SK-N-SH treated with all-trans-retinoic acid at 6 μM for 48 hours (cell line): ENCODE data around the gene PXYLP1.

Source experiments
- ATAC-seq: fragments of 200-7000 bp; cut with Tn5 transposase; 3 replicates; pipeline ENCODE4 v1.9.1; 2020; ENCODE audit warnings: mild to moderate bottlenecking, moderate library complexity
- ARNTL ChIP-seq: fragments of 450-650 bp; formaldehyde crosslinking; IDR thresholded peaks from 2 replicates; pipeline ENCODE4 v1.5.0; 2020; ENCODE audit warnings: low read depth, mild to moderate bottlenecking, moderate library complexity, borderline replicate concordance
- BACH2 ChIP-seq: fragments of 250-450 bp; sonication (Bioruptor Pico); IDR thresholded peaks from 2 replicates; pipeline ENCODE4 v1.9.0; 2021; ENCODE audit warnings: mild to moderate bottlenecking, borderline replicate concordance
- CSDC2 ChIP-seq: fragments of 250-450 bp; sonication (Bioruptor Pico); IDR thresholded peaks from 2 replicates; pipeline ENCODE4 v1.5.0; 2020; ENCODE audit warnings: mild to moderate bottlenecking, moderate library complexity
- ESRRG ChIP-seq: fragments of 250-450 bp; sonication (Bioruptor Pico); IDR thresholded peaks from 2 replicates; pipeline ENCODE4 v1.6.1; 2021; ENCODE audit warnings: mild to moderate bottlenecking
- GLIS3 ChIP-seq: fragments of 250-450 bp; sonication (Bioruptor Pico); IDR thresholded peaks from 2 replicates; pipeline ENCODE4 v1.5.0; 2020; ENCODE audit warnings: mild to moderate bottlenecking, moderate library complexity
- ISL1 ChIP-seq: fragments of 250-450 bp; sonication (Bioruptor Pico); IDR thresholded peaks from 2 replicates; pipeline ENCODE4 v2.1.2; 2022; ENCODE audit warnings: mild to moderate bottlenecking, moderate library complexity
- OSR1 ChIP-seq: fragments of 250-450 bp; sonication (Bioruptor Pico); IDR thresholded peaks from 2 replicates; pipeline ENCODE4 v1.8.0; 2022; ENCODE audit warnings: moderate library complexity, mild to moderate bottlenecking, inconsistent platforms
- PPARA ChIP-seq: fragments of 250-450 bp; sonication (Bioruptor Pico); IDR thresholded peaks from 2 replicates; pipeline ENCODE4 v1.5.0; 2020; ENCODE audit warnings: mild to moderate bottlenecking, borderline replicate concordance
- RARB ChIP-seq: fragments of 250-450 bp; sonication (Bioruptor Pico); IDR thresholded peaks from 2 replicates; pipeline ENCODE4 v1.8.0; 2021; ENCODE audit warnings: mild to moderate bottlenecking, moderate library complexity
- SNAI2 ChIP-seq: fragments of 250-450 bp; sonication (Bioruptor Pico); IDR thresholded peaks from 2 replicates; pipeline ENCODE4 v1.5.0; 2020; ENCODE audit warnings: mild to moderate bottlenecking, moderate library complexity
- TCF4 ChIP-seq: fragments of 250-450 bp; sonication (Bioruptor Pico); IDR thresholded peaks from 2 replicates; pipeline ENCODE4 v1.8.0; 2021; ENCODE audit warnings: mild to moderate bottlenecking, moderate library complexity, borderline replicate concordance
- TOX ChIP-seq: fragments of 250-450 bp; sonication (Bioruptor Pico); IDR thresholded peaks from 2 replicates; pipeline ENCODE4 v1.8.0; 2021; ENCODE audit warnings: mild to moderate bottlenecking, moderate library complexity, borderline replicate concordance
- ZC3H10 ChIP-seq: fragments of 250-450 bp; sonication (Bioruptor Pico); IDR thresholded peaks from 2 replicates; pipeline ENCODE4 v1.5.1; 2021; ENCODE audit warnings: mild to moderate bottlenecking, moderate library complexity
- ZFP3 ChIP-seq: fragments of 250-450 bp; sonication (Bioruptor Pico); IDR thresholded peaks from 2 replicates; pipeline ENCODE4 v1.5.0; 2020; ENCODE audit warnings: mild to moderate bottlenecking, moderate library complexity
- ZFP30 ChIP-seq: fragments of 450-650 bp; formaldehyde crosslinking; IDR thresholded peaks from 2 replicates; pipeline ENCODE4 v1.5.0; 2022; ENCODE audit warnings: mild to moderate bottlenecking, moderate library complexity
- ZNF565 ChIP-seq: fragments of 450-650 bp; formaldehyde crosslinking; conservative IDR thresholded peaks from 2 replicates; pipeline ENCODE4 v1.5.0; 2020; ENCODE audit warnings: low read depth, mild to moderate bottlenecking, moderate library complexity
- ZNF8 ChIP-seq: fragments of 450-650 bp; formaldehyde crosslinking; IDR thresholded peaks from 2 replicates; pipeline ENCODE4 v1.5.0; 2020; ENCODE audit warnings: mild to moderate bottlenecking, moderate library complexity
- TF ChIP-seq, protein P1 (sequence below): fragments of 250-450 bp; sonication (Bioruptor Pico); IDR thresholded peaks from 2 replicates; pipeline ENCODE4 v1.5.1; 2021; ENCODE audit warnings: mild to moderate bottlenecking, moderate library complexity
- TF ChIP-seq, protein P2 (sequence below): fragments of 250-450 bp; sonication (Bioruptor Pico); IDR thresholded peaks from 2 replicates; pipeline ENCODE4 v1.8.0; 2020; ENCODE audit warnings: mild to moderate bottlenecking, moderate library complexity, borderline replicate concordance
- TF ChIP-seq, protein P3 (sequence below): fragments of 250-450 bp; sonication (Bioruptor Pico); IDR thresholded peaks from 2 replicates; pipeline ENCODE4 v1.5.1; 2020; ENCODE audit warnings: low read depth, mild to moderate bottlenecking, moderate library complexity
- TF ChIP-seq, protein P4 (sequence below): fragments of 250-450 bp; sonication (Bioruptor Pico); IDR thresholded peaks from 2 replicates; pipeline ENCODE4 v1.5.0; 2020; ENCODE audit warnings: mild to moderate bottlenecking, moderate library complexity
- TF ChIP-seq, protein P5 (sequence below): fragments of 250-450 bp; sonication (Bioruptor Pico); IDR thresholded peaks from 2 replicates; pipeline ENCODE4 v1.8.0; 2021; ENCODE audit warnings: low read depth, mild to moderate bottlenecking, moderate library complexity, borderline replicate concordance

Gene PXYLP1

DNA sequence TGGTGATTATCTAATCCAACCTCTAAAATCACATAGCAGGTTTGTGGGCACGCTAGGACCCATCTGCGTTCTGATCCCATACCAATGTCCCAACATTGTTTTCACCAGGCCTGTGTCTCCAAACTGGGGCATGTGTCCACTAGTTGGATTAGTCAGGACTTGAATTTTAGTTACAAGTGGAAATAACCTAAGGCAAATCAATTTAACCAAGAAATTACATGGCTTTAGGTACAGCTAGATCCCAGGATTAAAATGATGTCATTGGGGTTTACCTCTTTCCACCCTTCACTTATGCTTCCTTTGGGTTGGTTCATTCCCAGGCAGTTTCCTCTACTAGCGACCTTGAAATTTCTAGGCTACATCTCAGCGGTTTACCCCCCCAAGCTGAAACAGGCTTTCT, 47.2 kb upstream of the PXYLP1 start:
- TF ChIP-seq ZNF8 (CRISPR knock-in tag) (no peak), ARNTL (CRISPR knock-in tag) (no peak), ZFP3 (CRISPR knock-in tag) (no peak), CSDC2 (CRISPR knock-in tag) (no peak), TOX (CRISPR knock-in tag) (no peak), ISL1 (no peak), GLIS3 (no peak)

DNA sequence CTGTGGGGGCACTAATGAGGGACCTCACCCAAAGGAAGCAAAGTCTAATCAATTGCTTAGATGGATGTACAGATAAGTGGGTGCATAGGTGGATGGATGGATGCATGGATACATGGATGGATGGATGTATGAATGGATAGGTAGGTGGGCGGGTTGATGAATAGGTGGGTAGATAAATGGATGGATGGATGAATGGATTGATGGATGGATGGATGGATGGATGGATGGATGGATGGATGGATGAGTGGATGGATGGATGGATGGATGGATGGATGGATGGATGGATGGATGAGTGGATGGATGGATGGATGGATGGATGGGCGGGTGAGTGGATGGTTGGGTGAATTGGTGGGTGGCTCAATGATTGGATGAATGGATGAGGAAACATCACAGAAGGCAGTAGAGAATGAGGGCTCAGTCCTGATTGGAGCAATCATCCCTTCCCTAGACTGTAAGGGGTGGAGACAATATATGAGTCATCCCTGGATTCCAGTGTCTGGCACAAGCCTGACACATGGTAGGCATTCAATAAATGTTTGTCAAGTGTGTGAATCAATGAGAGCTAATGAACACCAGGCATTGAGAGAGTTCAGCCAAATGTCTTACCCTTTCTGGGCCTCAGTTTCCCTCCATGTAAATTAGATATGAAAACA, 40.4 kb upstream of the PXYLP1 start:
- ATAC-seq, result no peak
- TF ChIP-seq ZFP30 (CRISPR knock-in tag), result no peak
- TF ChIP-seq, protein P1, sequence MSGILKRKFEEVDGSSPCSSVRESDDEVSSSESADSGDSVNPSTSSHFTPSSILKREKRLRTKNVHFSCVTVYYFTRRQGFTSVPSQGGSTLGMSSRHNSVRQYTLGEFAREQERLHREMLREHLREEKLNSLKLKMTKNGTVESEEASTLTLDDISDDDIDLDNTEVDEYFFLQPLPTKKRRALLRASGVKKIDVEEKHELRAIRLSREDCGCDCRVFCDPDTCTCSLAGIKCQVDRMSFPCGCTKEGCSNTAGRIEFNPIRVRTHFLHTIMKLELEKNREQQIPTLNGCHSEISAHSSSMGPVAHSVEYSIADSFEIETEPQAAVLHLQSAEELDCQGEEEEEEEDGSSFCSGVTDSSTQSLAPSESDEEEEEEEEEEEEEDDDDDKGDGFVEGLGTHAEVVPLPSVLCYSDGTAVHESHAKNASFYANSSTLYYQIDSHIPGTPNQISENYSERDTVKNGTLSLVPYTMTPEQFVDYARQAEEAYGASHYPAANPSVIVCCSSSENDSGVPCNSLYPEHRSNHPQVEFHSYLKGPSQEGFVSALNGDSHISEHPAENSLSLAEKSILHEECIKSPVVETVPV (CRISPR knock-in tag), result no peak
- no peak for TF ChIP-seq GLIS3
- TF ChIP-seq ARNTL (CRISPR knock-in tag), result no peak
- no peak for TF ChIP-seq RARB (CRISPR knock-in tag)
- TF ChIP-seq PPARA (CRISPR knock-in tag), result no peak
- TF ChIP-seq ZNF8 (CRISPR knock-in tag), result no peak
- no peak for TF ChIP-seq BACH2 (CRISPR knock-in tag)
- TF ChIP-seq, protein P2, sequence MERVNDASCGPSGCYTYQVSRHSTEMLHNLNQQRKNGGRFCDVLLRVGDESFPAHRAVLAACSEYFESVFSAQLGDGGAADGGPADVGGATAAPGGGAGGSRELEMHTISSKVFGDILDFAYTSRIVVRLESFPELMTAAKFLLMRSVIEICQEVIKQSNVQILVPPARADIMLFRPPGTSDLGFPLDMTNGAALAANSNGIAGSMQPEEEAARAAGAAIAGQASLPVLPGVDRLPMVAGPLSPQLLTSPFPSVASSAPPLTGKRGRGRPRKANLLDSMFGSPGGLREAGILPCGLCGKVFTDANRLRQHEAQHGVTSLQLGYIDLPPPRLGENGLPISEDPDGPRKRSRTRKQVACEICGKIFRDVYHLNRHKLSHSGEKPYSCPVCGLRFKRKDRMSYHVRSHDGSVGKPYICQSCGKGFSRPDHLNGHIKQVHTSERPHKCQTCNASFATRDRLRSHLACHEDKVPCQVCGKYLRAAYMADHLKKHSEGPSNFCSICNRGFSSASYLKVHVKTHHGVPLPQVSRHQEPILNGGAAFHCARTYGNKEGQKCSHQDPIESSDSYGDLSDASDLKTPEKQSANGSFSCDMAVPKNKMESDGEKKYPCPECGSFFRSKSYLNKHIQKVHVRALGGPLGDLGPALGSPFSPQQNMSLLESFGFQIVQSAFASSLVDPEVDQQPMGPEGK (CRISPR knock-in tag), result no peak
- no peak for TF ChIP-seq SNAI2 (CRISPR knock-in tag)
- TF ChIP-seq ZNF565 (CRISPR knock-in tag), result no peak
- TF ChIP-seq ISL1, result no peak
- TF ChIP-seq ZFP3 (CRISPR knock-in tag), result no peak

More for the DNA sequence above, 47.2 kb upstream of the PXYLP1 start:
- ATAC-seq, result no peak

DNA sequence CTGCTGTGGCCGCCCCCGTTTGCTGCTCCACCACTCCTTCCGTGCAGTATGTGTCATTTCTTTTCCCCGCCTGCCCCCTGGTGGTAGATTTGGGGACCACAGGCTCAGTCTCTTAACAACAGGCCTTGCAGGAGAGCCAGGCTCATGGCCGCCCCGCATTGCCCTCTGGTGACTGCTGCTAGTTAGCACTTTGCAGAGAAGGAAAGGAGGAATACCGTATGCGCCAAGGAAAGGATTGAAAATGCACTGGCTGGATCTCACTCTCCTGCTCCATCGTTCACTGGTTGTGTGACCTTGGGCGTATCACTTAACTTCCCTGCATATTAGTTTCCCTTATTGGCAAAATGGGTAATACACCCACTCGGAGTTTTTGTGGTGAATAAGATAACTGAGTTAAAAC, 39.3 kb upstream of the PXYLP1 start:
- no peak for TF ChIP-seq ARNTL (CRISPR knock-in tag)
- no peak for TF ChIP-seq RARB (CRISPR knock-in tag)
- no peak for TF ChIP-seq OSR1 (CRISPR knock-in tag)
- TF ChIP-seq ZNF8 (CRISPR knock-in tag), result no peak
- TF ChIP-seq ESRRG, result no peak
- no peak for TF ChIP-seq ISL1
- ATAC-seq, result peak; percentile 100

DNA sequence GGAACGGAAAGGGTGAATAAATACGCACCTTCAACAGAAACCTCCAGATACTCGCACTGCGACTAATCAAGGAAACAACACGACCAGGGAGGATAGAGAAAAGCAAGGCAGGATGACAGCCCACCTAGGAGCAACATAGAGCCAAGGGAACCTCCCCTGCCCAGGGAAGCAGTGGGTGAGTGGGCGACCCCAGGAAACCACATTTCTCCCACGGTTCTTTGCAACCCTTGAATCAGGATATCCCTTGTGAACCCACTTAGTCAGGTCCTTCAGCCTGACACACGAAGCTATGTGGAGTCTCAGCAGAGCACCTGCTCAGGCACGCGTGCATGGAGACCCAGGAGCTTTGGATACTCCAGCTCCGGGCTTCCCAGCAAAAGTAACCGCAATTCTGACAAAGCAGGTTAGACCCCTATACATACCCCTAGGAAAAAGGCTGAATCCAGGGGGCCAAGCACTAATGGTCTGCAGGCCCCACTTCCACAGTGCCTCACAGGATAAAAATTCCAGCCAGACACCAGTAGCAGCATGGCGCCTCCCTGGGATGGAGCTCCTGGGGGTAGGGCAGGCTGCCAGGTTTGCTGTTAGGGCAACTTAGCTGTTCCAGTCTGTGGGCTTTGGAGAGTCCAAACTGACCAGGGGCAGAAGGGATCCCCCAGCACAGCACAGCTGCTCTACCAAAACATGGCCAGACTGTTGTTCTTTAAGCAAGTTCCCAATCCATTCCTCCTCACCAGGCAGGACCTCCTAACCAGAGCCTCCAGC, 38.4 kb upstream of the PXYLP1 start:
- no peak for TF ChIP-seq ZC3H10 (CRISPR knock-in tag)
- TF ChIP-seq TOX (CRISPR knock-in tag), result no peak
- TF ChIP-seq OSR1 (CRISPR knock-in tag), result no peak
- no peak for TF ChIP-seq GLIS3
- TF ChIP-seq, protein P3, sequence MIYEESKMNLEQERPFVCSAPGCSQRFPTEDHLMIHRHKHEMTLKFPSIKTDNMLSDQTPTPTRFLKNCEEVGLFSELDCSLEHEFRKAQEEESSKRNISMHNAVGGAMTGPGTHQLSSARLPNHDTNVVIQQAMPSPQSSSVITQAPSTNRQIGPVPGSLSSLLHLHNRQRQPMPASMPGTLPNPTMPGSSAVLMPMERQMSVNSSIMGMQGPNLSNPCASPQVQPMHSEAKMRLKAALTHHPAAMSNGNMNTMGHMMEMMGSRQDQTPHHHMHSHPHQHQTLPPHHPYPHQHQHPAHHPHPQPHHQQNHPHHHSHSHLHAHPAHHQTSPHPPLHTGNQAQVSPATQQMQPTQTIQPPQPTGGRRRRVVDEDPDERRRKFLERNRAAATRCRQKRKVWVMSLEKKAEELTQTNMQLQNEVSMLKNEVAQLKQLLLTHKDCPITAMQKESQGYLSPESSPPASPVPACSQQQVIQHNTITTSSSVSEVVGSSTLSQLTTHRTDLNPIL (CRISPR knock-in tag), result no peak
- no peak for TF ChIP-seq ARNTL (CRISPR knock-in tag)
- TF ChIP-seq BACH2 (CRISPR knock-in tag), result no peak
- TF ChIP-seq, protein P4, sequence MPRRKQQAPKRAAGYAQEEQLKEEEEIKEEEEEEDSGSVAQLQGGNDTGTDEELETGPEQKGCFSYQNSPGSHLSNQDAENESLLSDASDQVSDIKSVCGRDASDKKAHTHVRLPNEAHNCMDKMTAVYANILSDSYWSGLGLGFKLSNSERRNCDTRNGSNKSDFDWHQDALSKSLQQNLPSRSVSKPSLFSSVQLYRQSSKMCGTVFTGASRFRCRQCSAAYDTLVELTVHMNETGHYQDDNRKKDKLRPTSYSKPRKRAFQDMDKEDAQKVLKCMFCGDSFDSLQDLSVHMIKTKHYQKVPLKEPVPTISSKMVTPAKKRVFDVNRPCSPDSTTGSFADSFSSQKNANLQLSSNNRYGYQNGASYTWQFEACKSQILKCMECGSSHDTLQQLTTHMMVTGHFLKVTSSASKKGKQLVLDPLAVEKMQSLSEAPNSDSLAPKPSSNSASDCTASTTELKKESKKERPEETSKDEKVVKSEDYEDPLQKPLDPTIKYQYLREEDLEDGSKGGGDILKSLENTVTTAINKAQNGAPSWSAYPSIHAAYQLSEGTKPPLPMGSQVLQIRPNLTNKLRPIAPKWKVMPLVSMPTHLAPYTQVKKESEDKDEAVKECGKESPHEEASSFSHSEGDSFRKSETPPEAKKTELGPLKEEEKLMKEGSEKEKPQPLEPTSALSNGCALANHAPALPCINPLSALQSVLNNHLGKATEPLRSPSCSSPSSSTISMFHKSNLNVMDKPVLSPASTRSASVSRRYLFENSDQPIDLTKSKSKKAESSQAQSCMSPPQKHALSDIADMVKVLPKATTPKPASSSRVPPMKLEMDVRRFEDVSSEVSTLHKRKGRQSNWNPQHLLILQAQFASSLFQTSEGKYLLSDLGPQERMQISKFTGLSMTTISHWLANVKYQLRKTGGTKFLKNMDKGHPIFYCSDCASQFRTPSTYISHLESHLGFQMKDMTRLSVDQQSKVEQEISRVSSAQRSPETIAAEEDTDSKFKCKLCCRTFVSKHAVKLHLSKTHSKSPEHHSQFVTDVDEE, result no peak
- TF ChIP-seq RARB (CRISPR knock-in tag), result no peak
- TF ChIP-seq ISL1, result no peak
- TF ChIP-seq ZNF565 (CRISPR knock-in tag), result no peak
- no peak for TF ChIP-seq ZFP3 (CRISPR knock-in tag)
- TF ChIP-seq TCF4 (CRISPR knock-in tag), result no peak
- TF ChIP-seq SNAI2 (CRISPR knock-in tag), result no peak
- no peak for TF ChIP-seq CSDC2 (CRISPR knock-in tag)
- TF ChIP-seq ZFP30 (CRISPR knock-in tag), result no peak
- TF ChIP-seq, protein P5, sequence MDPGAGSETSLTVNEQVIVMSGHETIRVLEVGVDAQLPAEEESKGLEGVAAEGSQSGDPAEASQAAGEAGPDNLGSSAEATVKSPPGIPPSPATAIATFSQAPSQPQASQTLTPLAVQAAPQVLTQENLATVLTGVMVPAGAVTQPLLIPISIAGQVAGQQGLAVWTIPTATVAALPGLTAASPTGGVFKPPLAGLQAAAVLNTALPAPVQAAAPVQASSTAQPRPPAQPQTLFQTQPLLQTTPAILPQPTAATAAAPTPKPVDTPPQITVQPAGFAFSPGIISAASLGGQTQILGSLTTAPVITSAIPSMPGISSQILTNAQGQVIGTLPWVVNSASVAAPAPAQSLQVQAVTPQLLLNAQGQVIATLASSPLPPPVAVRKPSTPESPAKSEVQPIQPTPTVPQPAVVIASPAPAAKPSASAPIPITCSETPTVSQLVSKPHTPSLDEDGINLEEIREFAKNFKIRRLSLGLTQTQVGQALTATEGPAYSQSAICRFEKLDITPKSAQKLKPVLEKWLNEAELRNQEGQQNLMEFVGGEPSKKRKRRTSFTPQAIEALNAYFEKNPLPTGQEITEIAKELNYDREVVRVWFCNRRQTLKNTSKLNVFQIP, result no peak
- TF ChIP-seq ESRRG, result no peak
- no peak for TF ChIP-seq PPARA (CRISPR knock-in tag)
- no peak for TF ChIP-seq ZNF8 (CRISPR knock-in tag)
- TF ChIP-seq, all 23 proteins: peak for 0
- no peak for ATAC-seq
